OCI-LY7 (cell line): ENCODE measurements around the gene LMAN2L. TPM values are rescaled to one million over a fixed set of nuclear protein-coding genes. Genes with fewer than 3 reads are reported as not detected.

ENCODE experiments used
- BruUV-seq: library from RNA; stranded (reverse); fragments of 400-500 nt; replicated peaks from 2 replicates; lab custom pipeline; 2021; lab: Mats Ljungman, UMichigan
- CTCF ChIA-PET: fragments of 300-600 bp; sonication (Branson Sonifier 250); formaldehyde crosslinking; loops from one replicate; lab custom pipeline; 2022; ENCODE audit warnings: antibody characterized with exemption; ENCODE audit not compliant: unreplicated experiment; lab: Charles Lee
- POLR2A ChIA-PET: fragments of 300-600 bp; sonication (Branson Sonifier 250); formaldehyde crosslinking; loops from one replicate; lab custom pipeline; 2022; ENCODE audit warnings: antibody characterized with exemption; lab: Charles Lee
- DNase-seq: peaks from one replicate; pipeline ENCODE4 v3.0.0-alpha.2; 2015; ENCODE audit warnings: low spot score
- H2AFZ ChIP-seq: fragments of 200-600 bp; sonication (generic), shearing (Covaris generic); 2 replicates; pipeline ENCODE4 v1.6.1; 2014; ENCODE audit warnings: mild to moderate bottlenecking, antibody characterized with exemption, low read length, moderate library complexity
- H3K27ac ChIP-seq: fragments of 200-600 bp; sonication (generic); 2 replicates; pipeline ENCODE4 v1.5.1; 2014; ENCODE audit warnings: mixed run types, low read depth, mild to moderate bottlenecking, moderate library complexity, low read length, inconsistent platforms; ENCODE audit not compliant: poor library complexity, severe bottlenecking
- H3K36me3 ChIP-seq: fragments of 200-600 bp; sonication (generic); 2 replicates; pipeline ENCODE4 v1.6.1; 2014; ENCODE audit warnings: mild to moderate bottlenecking, antibody characterized with exemption, low read length, moderate library complexity, mixed read lengths; ENCODE audit not compliant: insufficient read depth
- H3K4me1 ChIP-seq: fragments of 200-600 bp; sonication (generic); 2 replicates; pipeline ENCODE4 v1.5.1; 2014; ENCODE audit warnings: mild to moderate bottlenecking, low read length; ENCODE audit not compliant: insufficient read depth, poor library complexity, severe bottlenecking
- H3K4me2 ChIP-seq: fragments of 200-600 bp; sonication (generic); 2 replicates; pipeline ENCODE4 v1.6.1; 2014; ENCODE audit warnings: mild to moderate bottlenecking, low read length
- H3K4me3 ChIP-seq: fragments of 200-600 bp; sonication (generic); 2 replicates; pipeline ENCODE4 v1.5.1; 2014; ENCODE audit warnings: mild to moderate bottlenecking, low read depth, low read length; ENCODE audit not compliant: poor library complexity, severe bottlenecking
- H3K79me2 ChIP-seq: fragments of 200-600 bp; sonication (generic); 2 replicates; pipeline ENCODE4 v1.6.1; 2016; ENCODE audit warnings: low read depth, mild to moderate bottlenecking, low read length, moderate library complexity, mixed read lengths; ENCODE audit not compliant: insufficient read depth
- H3K9me2 ChIP-seq: fragments of 200-600 bp; sonication (generic); 2 replicates; pipeline ENCODE4 v1.6.1; 2016; ENCODE audit warnings: mild to moderate bottlenecking, low read length, mixed read lengths; ENCODE audit not compliant: insufficient read depth
- H3K9me3 ChIP-seq: fragments of 200-600 bp; sonication (generic); 2 replicates; pipeline ENCODE4 v1.6.1; 2014; ENCODE audit warnings: mild to moderate bottlenecking, mixed run types, low read length, mixed read lengths
- H4K20me1 ChIP-seq: fragments of 200-600 bp; sonication (generic); 2 replicates; pipeline ENCODE4 v1.6.1; 2014; ENCODE audit warnings: mild to moderate bottlenecking, antibody characterized with exemption, low read length, moderate library complexity, mixed read lengths; ENCODE audit not compliant: insufficient read depth
- CTCF ChIP-seq: fragments of 200-600 bp; sonication (generic); conservative IDR thresholded peaks from 2 replicates; pipeline ENCODE4 v1.5.1; 2014; ENCODE audit warnings: mild to moderate bottlenecking, antibody characterized with exemption, low read length, moderate library complexity, mixed read lengths
- EZH2phosphoT487 ChIP-seq: fragments of 200-600 bp; sonication (generic); IDR thresholded peaks from 2 replicates; pipeline ENCODE4 v1.6.1; 2018; ENCODE audit warnings: low read depth, borderline replicate concordance, mild to moderate bottlenecking, mixed run types, antibody characterized with exemption, low read length, moderate library complexity, mixed read lengths
- intact Hi-C: fragments of 100-400 bp; cut with micrococcal nuclease; formaldehyde crosslinking; loops from one replicate; pipeline ENCODE4 v1.10.0; 2022; ENCODE audit not compliant: unreplicated experiment
- total RNA-seq, 2 experiments: library from RNA; depleted of rRNA in 1 of 2; stranded (reverse); fragments of >200 nt in 1 of 2; shearing (Covaris generic) in 1 of 2; gene quantifications; 2 replicates each; pipeline ENCODE4 v1.2.3, GENCODE V29; 2014 to 2022

Gene LMAN2L
- total RNA-seq, 2 experiments from 2014 or later, result 11.3 to 12.9 TPM

GRCh38 chr2:96688649-96689430 lies 51.0 kb downstream of the LMAN2L start:
- no peaks in the 10 kb centered on the region for H3K4me1 ChIP-seq
- CTCF ChIA-PET, result no interaction called here
- no peaks in the 10 kb centered on the region for H3K79me2 ChIP-seq
- no peaks in the 10 kb centered on the region for H3K9me3 ChIP-seq
- no TSS peak for BruUV-seq
- H4K20me1 ChIP-seq, result no peaks in the 10 kb centered on the region
- intact Hi-C loops, result no loop called here
- H3K9me2 ChIP-seq, result no peaks in the 10 kb centered on the region
- TF ChIP-seq CTCF (no peak), EZH2phosphoT487 (no peak)
- DNase-seq, result no peak
- POLR2A ChIA-PET, result no interaction called here
- H3K27ac ChIP-seq, result no peak overlapping the region
- H3K4me2 ChIP-seq, result no peak overlapping the region
- no peak overlapping the region for H3K4me3 ChIP-seq
- no peak overlapping the region for H2AFZ ChIP-seq
- no peaks in the 10 kb centered on the region for H3K36me3 ChIP-seq

- Histone ChIP-seq H3K36me3 (no peaks in the 10 kb centered on the region), H3K4me2 (no peak overlapping the region), H3K4me3 (no peak overlapping the region), H3K4me1 (no peaks in the 10 kb centered on the region), H2AFZ (no peak overlapping the region), H3K79me2 (no peaks in the 10 kb centered on the region), H4K20me1 (no peaks in the 10 kb centered on the region), H3K9me3 (no peaks in the 10 kb centered on the region), H3K9me2 (no peaks in the 10 kb centered on the region), H3K27ac (no peak overlapping the region)
- TF ChIP-seq CTCF (no peak), EZH2phosphoT487 (no peak)
- ChIA-PET POLR2A (no interaction called here), CTCF (no interaction called here)
- no peak for DNase-seq
- intact Hi-C loops, result no loop called here
- BruUV-seq, result no TSS peak
Measured at GRCh38 chr2:96687711-96688640, 51.9 kb downstream of the LMAN2L start.
